GM18502 (cell line): ENCODE results near the gene DGCR6.
"Not testable (repeated sequence)": the region's sequence is repeated elsewhere in the genome, so short reads cannot be mapped to it uniquely, and the experiment has no call there.

Experiments
- ATAC-seq: cut with Tn5 transposase; IDR thresholded peaks from one replicate; pipeline ENCODE4 v1.9.1; 2021; ENCODE audit warnings: mild to moderate bottlenecking; ENCODE audit not compliant: unreplicated experiment, poor library complexity

Gene DGCR6

GRCh38 chr22:18905540-18906409, at the start of gene DGCR6:
DGCR6 (plus strand) TSS chr22:18906320; CDS start chr22:18906375, 55 bp downstream.
- peak; percentile 95 for ATAC-seq

- not testable (repeated sequence) for ATAC-seq
Measured at GRCh38 chr22:18859314-18859713, 46.8 kb upstream of the DGCR6 start.

GRCh38 chr22:18881260-18881659, 24.9 kb upstream of the DGCR6 start:
- not testable (repeated sequence) for ATAC-seq

GRCh38 chr22:18884465-18884864, 21.7 kb upstream of the DGCR6 start:
- not testable (repeated sequence) for ATAC-seq

GRCh38 chr22:18888115-18888514, 18.0 kb upstream of the DGCR6 start:
- no peak for ATAC-seq

GRCh38 chr22:18890510-18891192, 15.5 kb upstream of the DGCR6 start:
- ATAC-seq, result not testable (repeated sequence)

GRCh38 chr22:18893775-18894174, 12.3 kb upstream of the DGCR6 start:
- ATAC-seq, result not testable (repeated sequence)

- not testable (repeated sequence) for ATAC-seq
Measured at GRCh38 chr22:18896037-18896657, 10.0 kb upstream of the DGCR6 start.

- ATAC-seq, result peak; percentile 22
Measured at GRCh38 chr22:18906410-18906745, 258 bp downstream of the DGCR6 start.

- no peak for ATAC-seq
Measured at GRCh38 chr22:18906896-18907295, 776 bp downstream of the DGCR6 start.

GRCh38 chr22:18909556-18909955, 3.4 kb downstream of the DGCR6 start:
- ATAC-seq, result no peak

- ATAC-seq, result not testable (repeated sequence)
Measured at GRCh38 chr22:18911535-18911934, 5.4 kb downstream of the DGCR6 start.

- ATAC-seq, result not testable (repeated sequence)
Measured at GRCh38 chr22:18912264-18912946, 6.3 kb downstream of the DGCR6 start.

GRCh38 chr22:18914558-18914957, 8.4 kb downstream of the DGCR6 start:
- not testable (repeated sequence) for ATAC-seq

- not testable (repeated sequence) for ATAC-seq
Measured at GRCh38 chr22:18915550-18915949, 9.4 kb downstream of the DGCR6 start.

- not testable (repeated sequence) for ATAC-seq
Measured at GRCh38 chr22:18917818-18918217, 11.7 kb downstream of the DGCR6 start.

- not testable (repeated sequence) for ATAC-seq
Measured at GRCh38 chr22:18920257-18920902, 14.3 kb downstream of the DGCR6 start.

- no peak for ATAC-seq
Measured at GRCh38 chr22:18925368-18926064, 19.4 kb downstream of the DGCR6 start.

- ATAC-seq, result no peak
Measured at GRCh38 chr22:18927020-18927419, 20.9 kb downstream of the DGCR6 start.
